Jurkat, Clone E6-1 (cell line): ENCODE data around the gene GOSR1.
"Not testable (repeated sequence)": the region's sequence is repeated elsewhere in the genome, so short reads cannot be mapped to it uniquely, and the experiment has no call there.

ENCODE experiments used
- DNase-seq: peaks from one replicate; pipeline ENCODE4 v3.0.0-alpha.2; 2011; ENCODE audit warnings: low read depth, low spot score
- H3K4me3 ChIP-seq: 2 replicates; pipeline ENCODE4 v1.5.1; 2011; ENCODE audit warnings: mild to moderate bottlenecking, low read length, control low read depth, moderate library complexity

The GOSR1 gene

DNA sequence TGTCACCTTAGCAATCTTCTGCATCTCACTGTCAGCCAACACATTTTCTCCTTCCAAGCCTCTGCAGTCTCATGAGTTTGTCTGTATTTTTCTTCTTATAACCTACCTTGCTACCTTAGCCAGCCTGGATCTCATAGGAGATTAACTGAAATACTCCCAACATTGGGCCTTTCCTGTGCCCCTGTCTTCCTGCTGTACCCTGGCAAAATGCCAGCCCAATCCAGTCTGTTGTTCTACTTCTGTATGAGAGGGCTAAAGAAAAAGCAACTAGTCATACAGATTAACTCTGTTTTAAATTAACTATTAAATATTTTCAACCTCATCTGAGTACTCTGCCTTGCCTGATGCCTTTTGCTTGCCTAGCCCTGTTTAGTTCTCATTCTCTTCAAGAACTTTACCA is 18.4 kb downstream of the GOSR1 start:
- no peak for DNase-seq
- no peak overlapping the region for H3K4me3 ChIP-seq

DNA sequence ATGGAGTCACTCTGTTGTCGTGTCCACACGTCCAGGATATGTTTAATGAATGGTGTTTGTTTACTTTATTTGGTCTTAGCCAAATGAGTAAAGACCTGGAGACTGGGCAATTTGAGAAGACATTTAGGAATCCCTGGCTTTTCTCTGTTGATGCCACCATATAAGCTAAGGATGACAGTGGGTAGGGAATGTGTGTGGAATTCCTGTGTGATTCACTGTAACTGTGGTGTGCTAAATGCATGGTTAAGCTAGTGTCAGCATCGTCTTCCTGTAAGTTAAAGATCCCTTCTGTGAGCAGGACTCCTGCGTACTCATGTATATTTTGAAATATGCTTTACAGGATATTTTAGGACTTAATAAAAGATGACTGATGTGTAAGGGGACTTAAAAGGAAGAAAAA is 26.4 kb downstream of the GOSR1 start:
- no peak overlapping the region for H3K4me3 ChIP-seq

DNA sequence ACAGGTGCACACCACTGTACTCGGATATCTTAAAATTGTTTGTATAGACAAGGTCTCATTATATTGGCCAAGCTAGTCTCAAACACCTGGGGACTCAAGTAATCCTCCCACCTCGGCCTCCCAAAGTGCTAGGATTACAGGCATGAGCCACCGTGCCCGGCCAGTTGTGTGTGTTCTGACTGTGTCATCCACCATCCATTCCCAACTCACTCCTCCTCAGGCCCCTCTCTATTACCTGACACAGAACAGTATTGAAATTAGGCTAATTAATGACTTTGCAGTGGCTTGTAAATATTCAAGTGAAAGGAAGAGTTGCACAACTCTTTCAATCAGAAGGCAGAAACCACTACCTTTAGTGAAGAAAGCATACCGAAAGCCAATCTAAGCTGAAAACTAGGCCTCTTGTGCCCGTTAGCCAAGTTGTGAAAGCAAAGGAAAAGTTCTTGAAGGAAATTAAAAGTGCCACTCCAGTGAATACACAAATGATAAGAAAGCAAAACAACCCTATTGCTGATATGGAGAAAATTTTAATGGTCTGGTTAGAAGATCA is 28.7 kb downstream of the GOSR1 start:
- no peak overlapping the region for H3K4me3 ChIP-seq
- DNase-seq = no peak

More for the DNA sequence above, 26.4 kb downstream of the GOSR1 start:
- no peak for DNase-seq

DNA sequence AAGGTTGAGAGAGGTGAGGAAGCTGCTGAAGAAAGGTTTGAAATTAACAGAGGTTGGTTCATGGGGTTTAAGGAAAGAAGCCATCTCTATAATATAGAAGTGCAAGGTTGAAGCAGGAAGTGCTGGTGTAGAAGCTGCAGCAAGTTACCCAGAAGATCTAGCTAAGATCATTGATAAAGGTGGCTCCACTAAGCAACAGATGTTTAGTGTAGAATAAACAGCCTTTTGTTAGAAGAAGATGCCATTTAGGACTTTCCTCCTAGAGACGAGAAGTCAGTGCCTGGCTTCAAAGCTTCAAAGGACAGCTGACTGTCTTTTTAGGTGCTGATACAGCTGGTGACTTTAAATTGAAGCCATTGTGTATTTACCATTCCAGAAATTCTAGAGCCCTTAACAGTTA is 29.3 kb downstream of the GOSR1 start:
- DNase-seq = peak; percentile 17
- H3K4me3 ChIP-seq = no peak overlapping the region

DNA sequence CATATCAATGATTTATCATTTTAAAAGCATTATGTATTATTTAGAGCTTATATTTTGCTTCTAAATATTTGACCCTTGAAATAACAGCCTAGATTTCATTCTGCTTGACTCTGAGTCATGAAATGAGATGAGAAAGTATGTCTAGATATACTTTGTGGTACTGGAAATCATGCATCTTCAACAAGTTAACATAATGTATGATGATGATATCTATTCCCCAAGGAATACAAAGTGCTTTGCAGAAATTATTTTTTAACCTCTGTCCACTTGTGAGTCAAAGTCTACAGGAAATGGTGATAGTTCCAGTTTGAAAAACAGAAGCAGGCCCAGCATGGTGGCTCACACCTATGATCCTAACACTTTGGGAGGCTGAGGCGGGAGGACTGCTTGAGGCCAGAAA is 36.1 kb downstream of the GOSR1 start:
- DNase-seq = no peak
- H3K4me3 ChIP-seq = no peak overlapping the region

DNA sequence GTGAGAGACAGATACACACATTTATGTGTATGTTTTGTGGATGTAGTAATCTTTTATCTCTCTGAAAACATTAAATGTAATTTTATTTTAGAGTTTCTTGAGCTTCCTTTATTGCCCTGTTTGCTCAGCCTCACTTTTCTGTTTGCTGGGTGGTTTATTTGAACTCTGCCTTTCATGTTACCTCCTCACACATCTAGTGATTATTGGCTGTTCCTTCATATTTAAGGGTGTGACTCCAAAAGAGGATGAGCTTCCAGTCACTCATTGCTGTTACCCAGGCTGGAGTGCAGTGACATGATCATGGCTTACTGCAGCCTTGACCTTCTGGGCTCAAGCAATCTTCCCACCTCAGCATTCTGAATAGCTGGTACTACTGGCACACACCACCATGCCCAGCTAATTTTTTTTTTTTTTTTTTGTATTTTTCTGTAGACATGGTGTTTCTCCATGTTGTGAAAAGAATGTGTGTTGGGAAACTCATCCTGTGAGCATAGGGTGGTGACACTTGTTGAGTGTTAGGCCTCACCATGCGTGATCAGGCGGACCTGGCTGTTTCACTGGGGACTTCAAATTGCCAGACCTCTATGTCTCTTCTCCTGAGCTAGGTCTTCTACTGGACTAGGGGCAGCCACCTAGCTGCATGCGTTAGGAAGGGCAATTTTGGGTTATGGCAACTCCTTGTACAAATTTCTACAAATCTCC is 37.8 kb downstream of the GOSR1 start:
- H3K4me3 ChIP-seq = no peak overlapping the region
- DNase-seq = no peak

DNA sequence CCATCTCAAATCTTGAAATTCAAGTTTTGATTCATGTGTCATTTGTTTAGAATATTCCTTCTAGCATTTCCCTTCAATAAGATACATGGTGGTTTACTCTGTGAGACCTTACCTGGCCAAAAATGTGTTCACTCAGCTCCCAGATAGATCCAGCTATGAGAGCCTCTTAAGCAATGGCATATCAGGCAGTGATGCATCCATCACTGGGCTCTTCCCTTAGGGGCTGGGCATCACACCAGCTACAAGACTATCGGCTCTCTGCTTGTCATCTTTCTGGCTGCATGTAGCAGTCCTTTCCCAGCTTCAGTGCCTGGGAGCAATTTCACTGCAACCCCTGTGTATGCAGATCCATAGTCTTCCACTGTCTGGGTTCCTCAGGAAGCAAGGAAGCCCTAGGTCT is 40.6 kb downstream of the GOSR1 start:
- DNase-seq = no peak
- H3K4me3 ChIP-seq = no peak overlapping the region

DNA sequence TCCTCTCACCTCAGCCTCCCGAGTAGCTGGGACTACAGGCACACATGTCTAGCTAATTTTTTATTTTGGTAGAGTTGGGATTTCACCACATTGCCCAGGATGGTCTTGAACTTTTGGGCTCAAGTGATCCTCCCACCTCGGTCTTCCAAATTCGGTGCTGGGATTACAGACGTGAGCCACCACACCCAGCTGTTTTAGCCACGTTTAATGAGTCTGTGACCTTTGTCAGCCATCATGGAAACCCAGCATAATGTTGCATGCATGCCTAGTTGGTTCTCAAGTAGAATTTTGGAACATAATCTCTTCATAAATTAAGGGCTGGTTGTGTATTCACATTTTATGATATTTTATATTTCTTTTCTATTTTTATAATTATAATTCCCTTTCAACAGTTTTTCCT is 42.0 kb downstream of the GOSR1 start:
- H3K4me3 ChIP-seq = no peak overlapping the region
- DNase-seq = no peak

DNA sequence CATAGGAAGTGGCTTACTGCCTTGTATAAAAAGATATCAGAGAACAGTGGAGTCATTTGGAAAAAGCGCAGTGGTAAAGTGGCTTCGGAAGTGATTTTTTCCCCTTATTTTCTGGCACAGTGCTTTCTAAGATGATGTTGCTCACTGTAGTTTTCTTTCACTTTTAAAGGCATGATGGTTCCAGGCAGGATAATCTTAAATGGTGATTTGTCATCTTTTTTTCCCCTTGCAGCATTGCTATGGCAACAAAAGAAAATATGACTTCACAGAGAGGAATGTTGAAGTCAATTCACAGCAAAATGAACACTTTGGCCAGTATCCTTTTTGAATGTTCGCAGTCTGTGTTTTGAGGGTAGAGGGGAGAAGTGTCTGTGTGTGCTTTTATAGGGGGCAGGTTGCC is 42.5 kb downstream of the GOSR1 start:
- no peak overlapping the region for H3K4me3 ChIP-seq
- no peak for DNase-seq

DNA sequence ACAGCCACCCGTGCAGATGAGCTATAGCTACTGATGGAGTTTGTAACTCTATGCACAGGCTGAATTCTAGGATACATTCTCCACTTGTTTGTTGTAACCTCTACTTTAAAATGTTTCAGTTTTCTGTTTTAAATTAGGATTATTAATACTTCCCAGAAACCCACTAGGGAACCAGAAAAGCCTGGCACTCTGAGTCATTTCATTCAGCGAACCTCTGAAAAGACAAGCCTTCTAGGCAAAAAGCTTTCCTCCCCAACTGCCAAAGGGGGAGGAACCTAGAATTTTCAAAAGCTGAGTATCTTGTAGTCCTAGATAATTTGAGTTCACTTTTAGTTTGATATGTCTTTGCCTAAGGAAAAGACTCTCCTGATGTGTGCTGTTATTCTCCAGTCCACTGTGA is 43.2 kb downstream of the GOSR1 start:
- no peak overlapping the region for H3K4me3 ChIP-seq
- no peak for DNase-seq

DNA sequence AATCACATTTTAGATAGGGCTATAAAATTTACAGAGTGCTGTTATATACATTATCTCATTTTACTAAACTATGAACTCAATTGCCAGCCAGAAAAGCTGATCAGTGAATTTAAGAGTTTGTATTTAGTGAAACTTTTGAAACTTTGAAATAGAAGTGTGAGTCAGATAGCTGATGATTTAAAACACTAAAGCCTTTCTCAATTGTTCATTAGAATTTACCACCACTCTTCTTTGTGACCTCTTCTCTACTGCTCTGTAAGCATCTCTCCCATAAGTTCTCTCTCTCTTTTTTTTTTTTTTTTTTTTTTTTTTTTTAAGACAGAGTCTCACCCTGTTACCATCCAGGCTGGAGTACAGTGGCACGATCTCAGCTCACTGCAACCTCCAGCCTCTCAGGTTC is 43.7 kb downstream of the GOSR1 start:
- no peak overlapping the region for H3K4me3 ChIP-seq

DNA sequence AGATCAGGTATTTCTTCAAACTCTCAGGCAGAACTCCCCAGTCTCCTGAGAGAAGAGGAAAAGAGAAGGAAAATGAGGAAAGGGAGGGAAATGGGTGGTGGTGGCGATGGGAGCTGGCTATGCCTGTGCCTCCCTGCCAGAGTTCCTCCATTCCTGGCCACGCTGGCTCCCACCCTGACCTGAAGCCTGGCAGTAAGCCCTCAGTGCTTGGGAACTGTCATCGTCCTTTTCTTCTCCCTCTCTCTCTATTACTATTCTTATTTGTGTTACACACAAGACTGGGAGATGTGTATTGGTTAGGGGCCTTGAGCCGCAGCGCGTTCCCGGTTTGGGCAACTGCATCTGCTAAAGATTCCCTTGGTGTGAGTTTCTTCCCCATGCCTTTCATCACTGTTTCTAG is 44.6 kb downstream of the GOSR1 start:
- H3K4me3 ChIP-seq = no peak overlapping the region
- DNase-seq = no peak

More for the DNA sequence above, 43.7 kb downstream of the GOSR1 start:
- no peak for DNase-seq

DNA sequence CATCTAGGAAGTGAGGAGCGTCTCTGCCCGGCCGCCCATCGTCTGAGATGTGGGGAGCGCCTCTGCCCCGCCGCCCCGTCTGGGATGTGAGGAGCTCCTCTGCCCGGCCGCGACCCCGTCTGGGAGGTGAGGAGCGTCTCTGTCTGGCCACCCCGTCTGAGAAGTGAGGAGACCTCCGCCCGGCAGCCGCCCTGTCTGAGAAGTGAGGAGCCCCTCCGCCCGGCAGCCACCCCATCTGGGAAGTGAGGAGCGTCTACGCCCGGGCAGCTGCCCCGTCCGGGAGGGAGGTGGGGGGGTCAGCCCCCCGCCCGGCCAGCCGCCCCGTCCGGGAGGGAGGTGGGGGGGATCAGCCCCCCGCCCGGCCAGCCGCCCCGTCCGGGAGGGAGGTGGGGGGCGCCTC is 46.0 kb downstream of the GOSR1 start:
- not testable (repeated sequence) for H3K4me3 ChIP-seq, DNase-seq

DNA sequence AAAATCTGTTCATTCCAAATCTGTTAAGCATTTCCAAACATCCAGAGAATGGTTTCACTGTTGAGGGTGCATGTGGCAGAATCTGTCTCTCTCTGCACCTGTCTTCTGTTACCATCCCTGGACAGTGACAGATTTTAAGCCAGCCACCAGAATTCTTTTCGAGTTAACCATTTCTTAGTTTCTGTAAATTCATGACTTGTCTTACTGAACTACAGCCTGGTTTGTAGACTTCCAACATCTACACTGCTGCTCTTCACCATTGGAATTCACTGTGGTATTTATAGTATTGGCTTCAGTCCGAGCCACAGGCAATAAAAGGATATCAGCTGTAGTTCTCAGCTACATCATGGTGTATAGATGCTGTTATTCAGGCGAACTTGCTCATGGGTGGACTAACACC is 47.6 kb downstream of the GOSR1 start:
- no peak overlapping the region for H3K4me3 ChIP-seq
- no peak for DNase-seq

DNA sequence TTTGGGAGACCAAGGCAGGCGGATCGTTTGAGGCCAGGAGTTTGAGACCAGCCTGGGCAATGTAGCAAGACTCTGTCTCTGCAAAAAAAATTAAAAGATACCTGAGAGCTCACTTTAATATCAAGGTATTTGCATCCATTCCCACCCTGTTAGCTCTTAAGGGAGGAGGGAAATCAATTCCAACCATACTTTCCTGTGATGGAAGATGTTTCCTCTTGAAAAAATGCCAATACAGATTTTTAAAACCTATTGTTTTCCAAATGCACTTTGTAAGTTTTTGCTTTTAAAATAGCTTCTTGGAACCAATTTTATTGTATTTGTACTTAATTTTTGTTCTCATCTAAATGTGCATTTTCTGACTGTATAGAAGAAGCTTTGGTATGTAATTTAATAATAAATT is 49.2 kb downstream of the GOSR1 start:
- no peak overlapping the region for H3K4me3 ChIP-seq
- DNase-seq = no peak

DNA sequence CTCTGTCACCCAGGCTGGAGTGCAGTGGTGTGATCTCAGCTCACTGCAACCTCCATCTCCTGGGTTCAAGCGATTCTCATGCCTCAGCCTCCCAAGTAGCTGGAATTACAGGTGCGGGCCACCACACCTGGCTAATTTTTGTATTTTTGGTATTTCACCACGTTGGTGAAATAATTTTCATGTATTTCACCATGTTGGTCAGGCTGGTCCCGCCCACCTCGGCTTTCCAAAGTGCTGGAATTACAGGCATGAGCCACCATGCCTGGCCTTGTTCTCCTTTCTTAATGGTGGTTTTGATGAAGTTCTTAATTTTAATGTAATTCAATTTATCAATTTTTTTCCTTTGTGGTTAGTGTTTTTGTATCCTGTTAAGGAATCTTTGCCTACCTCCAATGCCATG is 51.5 kb downstream of the GOSR1 start:
- DNase-seq, H3K4me3 ChIP-seq: not testable (repeated sequence)

DNA sequence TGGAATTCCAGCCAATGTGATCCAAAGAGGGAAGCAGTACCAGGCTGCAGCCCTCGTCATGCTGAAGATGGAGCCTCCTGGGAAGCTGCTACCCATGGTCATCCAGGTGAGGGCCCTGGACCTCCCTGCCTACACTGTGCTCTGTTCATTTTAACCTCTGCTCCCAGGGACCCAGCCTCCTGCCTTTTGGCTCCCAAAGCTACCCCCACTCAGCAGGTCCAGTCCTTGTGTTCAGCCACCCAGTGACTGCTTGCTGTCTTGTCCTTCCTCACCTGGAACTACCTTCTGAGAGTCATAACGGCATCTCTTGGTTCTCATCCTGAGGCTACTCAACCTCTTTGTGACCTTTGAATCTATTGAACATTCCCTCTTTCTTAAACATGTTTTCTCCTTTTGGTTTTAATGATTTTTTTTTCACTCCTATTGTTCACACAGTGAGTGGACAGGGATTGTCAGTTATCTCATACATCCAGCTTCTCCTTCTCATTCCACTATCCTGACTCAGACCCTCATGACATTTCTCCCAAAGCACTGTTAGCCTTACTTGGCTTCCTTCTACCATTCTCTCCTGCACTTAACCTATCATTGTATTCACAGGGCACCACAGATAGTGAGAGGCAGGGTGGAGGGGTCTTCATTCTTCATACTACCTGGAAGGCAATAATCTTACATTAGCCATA is 53.3 kb downstream of the GOSR1 start:
- DNase-seq = no peak
- H3K4me3 ChIP-seq = no peak overlapping the region

DNA sequence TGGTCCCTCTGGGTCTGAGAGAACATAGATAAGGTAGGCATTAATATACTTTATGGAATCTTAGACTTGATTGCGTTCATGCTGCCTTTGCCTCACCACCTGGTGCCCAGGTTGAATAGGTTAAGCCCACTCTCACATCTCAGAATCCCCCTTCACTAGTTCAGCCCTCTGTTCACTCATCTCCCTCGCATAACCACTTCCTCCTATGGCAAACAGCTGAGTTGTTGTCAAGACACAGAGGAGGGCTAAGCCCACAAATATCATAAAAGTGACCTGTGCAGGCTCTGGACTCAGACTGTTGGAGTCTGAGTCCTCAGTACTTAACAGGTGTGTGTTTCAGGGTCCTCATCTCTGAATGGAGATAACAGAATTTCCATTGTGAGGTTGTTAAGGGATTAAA is 55.7 kb downstream of the GOSR1 start:
- no peak overlapping the region for H3K4me3 ChIP-seq
- DNase-seq = no peak

DNA sequence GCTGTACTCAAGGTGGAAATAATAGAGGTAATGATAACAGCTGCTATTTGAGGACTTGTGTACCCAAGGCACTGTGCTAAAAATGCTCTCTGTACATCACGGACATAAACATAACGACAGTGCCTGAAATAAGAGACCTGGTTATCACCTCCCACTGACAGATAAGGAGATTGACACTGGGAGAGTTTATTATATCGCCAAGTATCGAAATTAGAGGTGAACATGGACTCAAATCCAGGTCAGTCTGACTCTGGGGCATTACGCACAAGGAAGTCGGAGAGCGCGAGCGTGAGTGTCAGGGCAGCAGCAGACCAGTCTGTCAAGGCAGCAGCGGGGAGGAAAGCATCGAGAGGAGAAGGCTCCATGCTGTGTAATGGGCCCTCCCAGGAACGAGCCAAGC is 57.1 kb downstream of the GOSR1 start:
- H3K4me3 ChIP-seq = no peak overlapping the region
- DNase-seq = no peak

DNA sequence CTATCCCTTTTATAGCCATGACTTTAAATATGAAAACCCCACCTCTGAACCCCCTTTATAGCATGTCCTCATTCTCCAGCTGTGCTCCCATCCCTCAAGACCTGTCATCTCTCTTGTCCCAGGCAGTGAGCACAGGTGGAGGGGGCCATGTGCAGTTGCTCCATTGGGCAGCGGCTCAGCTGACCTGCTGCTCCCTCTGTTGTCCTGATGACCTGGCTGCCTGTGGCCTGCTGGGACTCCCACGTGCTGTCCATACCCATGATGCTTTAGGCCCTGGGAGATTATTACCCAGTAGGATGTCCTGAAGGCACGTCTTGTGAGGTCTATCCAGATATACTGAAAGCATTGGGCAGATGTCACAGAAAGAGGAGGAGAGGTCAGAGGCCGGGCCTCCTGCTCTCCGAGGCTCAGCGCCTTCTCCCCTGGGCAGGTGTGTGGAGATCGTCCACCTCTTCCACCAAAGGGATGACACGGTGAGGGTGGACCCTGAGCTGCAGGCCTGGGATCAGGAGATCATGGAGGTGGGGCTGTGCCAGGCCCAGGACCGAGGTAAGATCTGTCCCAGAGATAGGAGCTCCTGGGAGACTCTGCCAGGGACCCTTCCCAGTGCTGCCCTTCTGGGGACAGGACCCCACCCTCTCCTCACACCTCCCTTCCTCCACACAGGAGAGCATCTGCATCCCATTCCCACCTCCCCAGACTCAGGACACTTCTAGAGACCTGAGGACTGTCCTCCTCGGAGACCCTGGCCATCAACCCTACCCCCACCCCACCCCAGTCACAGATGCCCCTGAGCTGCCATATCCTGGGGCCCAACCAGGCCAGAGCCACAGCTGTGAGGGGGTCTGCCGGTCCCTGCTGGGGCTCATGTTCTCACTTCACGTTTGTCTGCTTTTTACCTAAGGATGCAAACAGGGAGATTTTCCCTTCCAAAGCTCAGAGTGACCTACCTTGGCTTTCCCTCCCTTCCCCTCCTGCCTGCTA is 58.0 kb downstream of the GOSR1 start:
- no peak for DNase-seq
- H3K4me3 ChIP-seq = no peak overlapping the region
